WTC11 (cell line): ENCODE measurements around the gene UCK2. TPM values are rescaled to one million over a fixed set of nuclear protein-coding genes. Genes with fewer than 3 reads are reported as not detected.

ENCODE experiments used
- ATAC-seq: fragments of 200-7000 bp; cut with Tn5 transposase; 2 replicates; pipeline ENCODE4 v1.10.0; 2021; ENCODE audit warnings: mild to moderate bottlenecking, moderate library complexity
- CTCF ChIA-PET: fragments of 300-600 bp; sonication (Branson Sonifier 250); formaldehyde crosslinking; loops from one replicate; lab custom pipeline; 2021; ENCODE audit warnings: antibody characterized with exemption; lab: Charles Lee
- POLR2A ChIA-PET: fragments of 350-600 bp; sonication (Branson Sonifier 250); formaldehyde crosslinking; loops from one replicate; lab custom pipeline; 2021; ENCODE audit warnings: antibody characterized with exemption; lab: Charles Lee
- DNase-seq: peaks from one replicate; pipeline ENCODE4 v3.0.0; 2021; ENCODE audit warnings: low spot score
- H3K27ac Mint-ChIP-seq: 2 replicates; pipeline ENCODE4 v1.8.0; 2021; ENCODE audit warnings: mixed read lengths
- H3K27me3 Mint-ChIP-seq: 2 replicates; pipeline ENCODE4 v1.8.0; 2021; ENCODE audit warnings: low read depth, mild to moderate bottlenecking, moderate library complexity, mixed read lengths
- H3K36me3 Mint-ChIP-seq: 2 replicates; pipeline ENCODE4 v1.8.0; 2021; ENCODE audit warnings: mixed read lengths
- H3K4me1 Mint-ChIP-seq: 2 replicates; pipeline ENCODE4 v1.8.0; 2022; ENCODE audit warnings: mixed read lengths
- H3K4me3 Mint-ChIP-seq: 2 replicates; pipeline ENCODE4 v1.8.0; 2021; ENCODE audit warnings: mild to moderate bottlenecking, moderate library complexity, mixed read lengths
- H3K9me3 Mint-ChIP-seq: 2 replicates; pipeline ENCODE4 v1.8.0; 2021; ENCODE audit warnings: mixed read lengths
- AR ChIP-seq: fragments of 250-450 bp; sonication (Bioruptor Pico); IDR thresholded peaks from 2 replicates; pipeline ENCODE4 v1.9.0; 2021; ENCODE audit warnings: mild to moderate bottlenecking
- ARID4B ChIP-seq: sonication (generic); formaldehyde crosslinking; IDR thresholded peaks from 2 replicates; pipeline ENCODE4 v1.8.0; 2023; ENCODE audit warnings: missing genetic modification reagents, mild to moderate bottlenecking, borderline replicate concordance
- CDX4 ChIP-seq: fragments of 250-450 bp; sonication (Bioruptor Pico); IDR thresholded peaks from 2 replicates; pipeline ENCODE4 v1.9.0; 2021; ENCODE audit warnings: moderate library complexity, mild to moderate bottlenecking, inconsistent platforms, borderline replicate concordance
- ELF4 ChIP-seq: sonication (generic); formaldehyde crosslinking; IDR thresholded peaks from 2 replicates; pipeline ENCODE4 v1.8.1; 2022; ENCODE audit warnings: low read depth, mild to moderate bottlenecking, moderate library complexity, missing genetic modification reagents
- GRHL2 ChIP-seq: fragments of 250-450 bp; sonication (Bioruptor Pico); IDR thresholded peaks from 2 replicates; pipeline ENCODE4 v1.8.0; 2022; ENCODE audit warnings: mild to moderate bottlenecking, moderate library complexity; ENCODE audit not compliant: insufficient replicate concordance, severe bottlenecking
- IRF2 ChIP-seq: sonication (generic); formaldehyde crosslinking; IDR thresholded peaks from 2 replicates; pipeline ENCODE4 v1.8.0; 2022; ENCODE audit warnings: low read depth, missing genetic modification reagents, borderline replicate concordance
- MXD4 ChIP-seq: fragments of 250-450 bp; sonication (Bioruptor Pico); IDR thresholded peaks from 2 replicates; pipeline ENCODE4 v1.8.0; 2021; ENCODE audit warnings: mild to moderate bottlenecking, moderate library complexity, borderline replicate concordance
- NR1H2 ChIP-seq: sonication (generic); formaldehyde crosslinking; IDR thresholded peaks from 2 replicates; pipeline ENCODE4 v1.9.0; 2021; ENCODE audit warnings: mild to moderate bottlenecking, moderate library complexity, missing genetic modification reagents
- SMAD3 ChIP-seq: sonication (generic); formaldehyde crosslinking; IDR thresholded peaks from 2 replicates; pipeline ENCODE4 v1.8.0; 2022; ENCODE audit warnings: missing genetic modification reagents, mild to moderate bottlenecking, borderline replicate concordance
- TEAD4 ChIP-seq: sonication (generic); formaldehyde crosslinking; IDR thresholded peaks from 2 replicates; pipeline ENCODE4 v1.8.0; 2022; ENCODE audit warnings: mild to moderate bottlenecking, missing genetic modification reagents
- TP53 ChIP-seq: sonication (generic); formaldehyde crosslinking; IDR thresholded peaks from 2 replicates; pipeline ENCODE4 v1.8.1; 2023; ENCODE audit warnings: mild to moderate bottlenecking, missing genetic modification reagents
- ZNF219 ChIP-seq: sonication (generic); formaldehyde crosslinking; IDR thresholded peaks from 2 replicates; pipeline ENCODE4 v1.8.0; 2023; ENCODE audit warnings: missing genetic modification reagents, mild to moderate bottlenecking, borderline replicate concordance
- ZNF232 ChIP-seq: sonication (generic); formaldehyde crosslinking; IDR thresholded peaks from 2 replicates; pipeline ENCODE4 v1.8.0; 2022; ENCODE audit warnings: mild to moderate bottlenecking, missing genetic modification reagents
- ZNF416 ChIP-seq: fragments of 250-450 bp; sonication (Bioruptor Pico); IDR thresholded peaks from 2 replicates; pipeline ENCODE4 v1.9.0; 2021; ENCODE audit warnings: mild to moderate bottlenecking, inconsistent platforms
- total RNA-seq: library from RNA; stranded (reverse); gene quantifications from 3 replicates; pipeline ENCODE4 v1.2.3, GENCODE V29; 2021
- TF ChIP-seq, protein P1 (sequence below): fragments of 200-600 bp; IDR thresholded peaks from 2 replicates; pipeline ENCODE4 v1.8.0; 2022; ENCODE audit warnings: antibody characterized with exemption
- TF ChIP-seq, protein P2 (sequence below): sonication (generic); formaldehyde crosslinking; IDR thresholded peaks from 2 replicates; pipeline ENCODE4 v1.8.1; 2022; ENCODE audit warnings: mild to moderate bottlenecking, moderate library complexity, missing genetic modification reagents
- TF ChIP-seq, protein P3 (sequence below): sonication (generic); formaldehyde crosslinking; IDR thresholded peaks from 2 replicates; pipeline ENCODE4 v1.8.0; 2022; ENCODE audit warnings: mild to moderate bottlenecking, missing genetic modification reagents
- TF ChIP-seq, protein P4 (sequence below): sonication (generic); formaldehyde crosslinking; IDR thresholded peaks from 2 replicates; pipeline ENCODE4 v1.8.1; 2023; ENCODE audit warnings: mild to moderate bottlenecking, missing genetic modification reagents
- TF ChIP-seq, protein P5 (sequence below): fragments of 250-450 bp; sonication (Bioruptor Pico); IDR thresholded peaks from 2 replicates; pipeline ENCODE4 v1.8.0; 2021; ENCODE audit warnings: mild to moderate bottlenecking

UCK2 gene
- total RNA-seq, 1 experiment from 2014 or later: 85.7 TPM

GRCh38 chr1:165892935-165893334, 65.5 kb downstream of the UCK2 start:
- ATAC-seq (no peak), DNase-seq (no peak)
- Mint-ChIP-seq H3K4me1 (no peaks in the 10 kb centered on the region), H3K27me3 (no peaks in the 10 kb centered on the region), H3K36me3 (peaks cover 74% of the 10 kb centered on the region), H3K4me3 (no peak overlapping the region), H3K9me3 (peaks cover 7% of the 10 kb centered on the region), H3K27ac (no peak overlapping the region)
- CTCF ChIA-PET: interaction anchor here (1.3 kb wide), 1 partner anchor 21 kb away, joined by 4 read pairs; no protein-coding TSS in a partner anchor
- no peak for TF ChIP-seq ARID4B (CRISPR knock-in tag)
- TF ChIP-seq, protein P1, sequence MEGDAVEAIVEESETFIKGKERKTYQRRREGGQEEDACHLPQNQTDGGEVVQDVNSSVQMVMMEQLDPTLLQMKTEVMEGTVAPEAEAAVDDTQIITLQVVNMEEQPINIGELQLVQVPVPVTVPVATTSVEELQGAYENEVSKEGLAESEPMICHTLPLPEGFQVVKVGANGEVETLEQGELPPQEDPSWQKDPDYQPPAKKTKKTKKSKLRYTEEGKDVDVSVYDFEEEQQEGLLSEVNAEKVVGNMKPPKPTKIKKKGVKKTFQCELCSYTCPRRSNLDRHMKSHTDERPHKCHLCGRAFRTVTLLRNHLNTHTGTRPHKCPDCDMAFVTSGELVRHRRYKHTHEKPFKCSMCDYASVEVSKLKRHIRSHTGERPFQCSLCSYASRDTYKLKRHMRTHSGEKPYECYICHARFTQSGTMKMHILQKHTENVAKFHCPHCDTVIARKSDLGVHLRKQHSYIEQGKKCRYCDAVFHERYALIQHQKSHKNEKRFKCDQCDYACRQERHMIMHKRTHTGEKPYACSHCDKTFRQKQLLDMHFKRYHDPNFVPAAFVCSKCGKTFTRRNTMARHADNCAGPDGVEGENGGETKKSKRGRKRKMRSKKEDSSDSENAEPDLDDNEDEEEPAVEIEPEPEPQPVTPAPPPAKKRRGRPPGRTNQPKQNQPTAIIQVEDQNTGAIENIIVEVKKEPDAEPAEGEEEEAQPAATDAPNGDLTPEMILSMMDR: no peak
- no peak for TF ChIP-seq ZNF232 (CRISPR knock-in tag)
- TF ChIP-seq MXD4 (CRISPR knock-in tag): no peak
- no peak for TF ChIP-seq TP53 (CRISPR knock-in tag)
- TF ChIP-seq, protein P2, sequence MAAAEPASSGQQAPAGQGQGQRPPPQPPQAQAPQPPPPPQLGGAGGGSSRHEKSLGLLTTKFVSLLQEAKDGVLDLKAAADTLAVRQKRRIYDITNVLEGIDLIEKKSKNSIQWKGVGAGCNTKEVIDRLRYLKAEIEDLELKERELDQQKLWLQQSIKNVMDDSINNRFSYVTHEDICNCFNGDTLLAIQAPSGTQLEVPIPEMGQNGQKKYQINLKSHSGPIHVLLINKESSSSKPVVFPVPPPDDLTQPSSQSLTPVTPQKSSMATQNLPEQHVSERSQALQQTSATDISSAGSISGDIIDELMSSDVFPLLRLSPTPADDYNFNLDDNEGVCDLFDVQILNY (CRISPR knock-in tag): no peak
- TF ChIP-seq ZNF416 (CRISPR knock-in tag): no peak
- no peak for TF ChIP-seq ZNF219
- TF ChIP-seq GRHL2 (CRISPR knock-in tag): no peak
- TF ChIP-seq, protein P3, sequence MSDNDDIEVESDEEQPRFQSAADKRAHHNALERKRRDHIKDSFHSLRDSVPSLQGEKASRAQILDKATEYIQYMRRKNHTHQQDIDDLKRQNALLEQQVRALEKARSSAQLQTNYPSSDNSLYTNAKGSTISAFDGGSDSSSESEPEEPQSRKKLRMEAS (CRISPR knock-in tag): no peak
- TF ChIP-seq AR: no peak
- no peak for TF ChIP-seq TEAD4 (CRISPR knock-in tag)
- TF ChIP-seq ELF4: no peak
- POLR2A ChIA-PET: no interaction called here

DNA sequence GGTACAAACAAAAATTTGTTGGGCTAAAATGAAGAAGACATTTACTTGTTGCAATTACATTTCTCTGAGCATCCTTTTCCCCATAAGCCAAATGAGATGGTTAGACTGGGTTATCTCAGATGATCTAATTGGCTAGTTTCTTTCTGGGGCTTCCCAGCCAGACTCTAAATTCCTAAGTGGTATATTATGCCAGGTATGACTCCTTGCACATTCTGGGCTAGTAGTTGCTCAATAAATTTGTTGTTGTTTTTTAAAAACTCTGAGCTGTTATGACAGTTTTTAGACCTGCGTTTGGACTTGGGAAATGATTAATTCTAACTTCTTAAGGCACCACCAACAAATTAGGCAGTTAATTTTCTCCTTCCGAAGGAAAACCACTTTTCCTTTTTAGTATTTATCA, 66.1 kb downstream of the UCK2 start:
- ChIA-PET POLR2A (no interaction called here), CTCF (interaction anchor here (1.3 kb wide), 1 partner anchor 22 kb away, joined by 4 read pairs; no protein-coding TSS in a partner anchor)
- DNase-seq (no peak), ATAC-seq (no peak)
- Mint-ChIP-seq H3K4me1 (no peaks in the 10 kb centered on the region), H3K36me3 (peaks cover 80% of the 10 kb centered on the region), H3K9me3 (peaks cover 7% of the 10 kb centered on the region), H3K4me3 (no peak overlapping the region), H3K27me3 (no peaks in the 10 kb centered on the region), H3K27ac (no peak overlapping the region)
- TF ChIP-seq, protein P4, sequence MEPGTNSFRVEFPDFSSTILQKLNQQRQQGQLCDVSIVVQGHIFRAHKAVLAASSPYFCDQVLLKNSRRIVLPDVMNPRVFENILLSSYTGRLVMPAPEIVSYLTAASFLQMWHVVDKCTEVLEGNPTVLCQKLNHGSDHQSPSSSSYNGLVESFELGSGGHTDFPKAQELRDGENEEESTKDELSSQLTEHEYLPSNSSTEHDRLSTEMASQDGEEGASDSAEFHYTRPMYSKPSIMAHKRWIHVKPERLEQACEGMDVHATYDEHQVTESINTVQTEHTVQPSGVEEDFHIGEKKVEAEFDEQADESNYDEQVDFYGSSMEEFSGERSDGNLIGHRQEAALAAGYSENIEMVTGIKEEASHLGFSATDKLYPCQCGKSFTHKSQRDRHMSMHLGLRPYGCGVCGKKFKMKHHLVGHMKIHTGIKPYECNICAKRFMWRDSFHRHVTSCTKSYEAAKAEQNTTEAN (CRISPR knock-in tag): no peak
- TF ChIP-seq, protein P5, sequence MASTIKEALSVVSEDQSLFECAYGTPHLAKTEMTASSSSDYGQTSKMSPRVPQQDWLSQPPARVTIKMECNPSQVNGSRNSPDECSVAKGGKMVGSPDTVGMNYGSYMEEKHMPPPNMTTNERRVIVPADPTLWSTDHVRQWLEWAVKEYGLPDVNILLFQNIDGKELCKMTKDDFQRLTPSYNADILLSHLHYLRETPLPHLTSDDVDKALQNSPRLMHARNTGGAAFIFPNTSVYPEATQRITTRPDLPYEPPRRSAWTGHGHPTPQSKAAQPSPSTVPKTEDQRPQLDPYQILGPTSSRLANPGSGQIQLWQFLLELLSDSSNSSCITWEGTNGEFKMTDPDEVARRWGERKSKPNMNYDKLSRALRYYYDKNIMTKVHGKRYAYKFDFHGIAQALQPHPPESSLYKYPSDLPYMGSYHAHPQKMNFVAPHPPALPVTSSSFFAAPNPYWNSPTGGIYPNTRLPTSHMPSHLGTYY (CRISPR knock-in tag): no peak
- TF ChIP-seq, protein P2 (CRISPR knock-in tag): no peak
- TF ChIP-seq CDX4 (CRISPR knock-in tag) (no peak), ELF4 (no peak), NR1H2 (CRISPR knock-in tag) (no peak), IRF2 (CRISPR knock-in tag) (no peak), SMAD3 (CRISPR knock-in tag) (no peak)
